ENCODE measurements around the gene ATOH8.
"Not testable (repeated sequence)": the region's sequence is repeated elsewhere in the genome, so short reads cannot be mapped to it uniquely, and the experiment has no call there.

Gene ATOH8, protein sequence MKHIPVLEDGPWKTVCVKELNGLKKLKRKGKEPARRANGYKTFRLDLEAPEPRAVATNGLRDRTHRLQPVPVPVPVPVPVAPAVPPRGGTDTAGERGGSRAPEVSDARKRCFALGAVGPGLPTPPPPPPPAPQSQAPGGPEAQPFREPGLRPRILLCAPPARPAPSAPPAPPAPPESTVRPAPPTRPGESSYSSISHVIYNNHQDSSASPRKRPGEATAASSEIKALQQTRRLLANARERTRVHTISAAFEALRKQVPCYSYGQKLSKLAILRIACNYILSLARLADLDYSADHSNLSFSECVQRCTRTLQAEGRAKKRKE

DNA sequence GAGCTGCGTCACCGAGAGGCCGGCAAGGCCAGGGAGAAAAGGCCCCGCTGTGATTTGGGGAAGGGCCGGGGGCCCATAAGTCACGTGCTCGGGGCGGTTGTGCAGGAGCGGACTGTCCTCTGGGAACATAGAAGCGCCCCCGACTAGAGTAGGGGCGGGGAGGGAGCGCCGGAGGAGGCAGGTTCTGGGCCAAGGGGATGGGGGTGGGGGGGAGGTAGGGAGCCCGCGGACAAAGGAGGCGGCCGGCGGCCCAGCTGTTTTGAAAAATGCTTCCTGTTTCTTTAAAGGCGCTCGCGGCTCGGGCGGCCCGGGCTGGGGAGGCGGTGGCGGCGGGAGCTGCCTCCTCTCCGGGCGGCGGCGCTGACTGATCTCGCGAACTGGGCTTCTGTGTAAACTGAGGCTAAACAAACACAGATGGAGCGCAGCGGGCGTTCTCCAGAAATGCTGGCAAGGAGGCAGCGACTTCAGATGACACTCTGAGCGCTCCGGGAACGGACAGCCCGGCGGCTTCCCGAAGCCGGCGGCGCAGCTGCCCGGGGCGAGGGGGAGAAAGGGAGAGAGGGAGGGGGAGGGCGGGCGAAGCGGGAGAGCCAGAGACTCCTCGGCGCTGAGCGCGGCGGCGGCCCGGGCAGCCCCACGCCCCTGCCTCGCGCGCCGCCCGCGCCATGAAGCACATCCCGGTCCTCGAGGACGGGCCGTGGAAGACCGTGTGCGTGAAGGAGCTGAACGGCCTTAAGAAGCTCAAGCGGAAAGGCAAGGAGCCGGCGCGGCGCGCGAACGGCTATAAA is at the start of gene ATOH8:
TSS of gene ATOH8 (plus strand) at position 467 of the 788 bp plus-strand sequence. CDS start at position 666, 199 bp downstream.
- DNase-seq (ENCODE audit: low read depth), result no peak

DNA sequence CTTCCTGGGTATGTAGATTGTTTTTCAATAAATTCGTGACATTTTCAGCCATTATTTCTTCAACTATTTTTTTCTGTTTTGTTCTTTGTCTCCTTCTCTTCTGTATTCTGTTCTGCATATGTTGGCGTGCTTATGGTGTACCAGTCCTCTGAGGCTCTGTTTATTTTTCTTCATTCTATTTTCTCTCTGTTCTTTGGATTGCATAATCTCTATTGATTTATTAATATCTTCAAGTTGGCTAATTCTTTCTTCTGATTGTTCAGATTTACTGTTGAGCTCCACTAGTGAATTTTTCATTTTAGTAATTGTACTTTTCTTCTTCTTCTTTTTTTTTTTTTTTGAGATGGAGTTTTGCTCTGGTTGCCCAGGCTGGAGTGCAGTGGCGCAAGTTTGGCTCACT is 49.8 kb upstream of the ATOH8 start:
- DNase-seq (ENCODE audit: low read depth), result no peak

DNA sequence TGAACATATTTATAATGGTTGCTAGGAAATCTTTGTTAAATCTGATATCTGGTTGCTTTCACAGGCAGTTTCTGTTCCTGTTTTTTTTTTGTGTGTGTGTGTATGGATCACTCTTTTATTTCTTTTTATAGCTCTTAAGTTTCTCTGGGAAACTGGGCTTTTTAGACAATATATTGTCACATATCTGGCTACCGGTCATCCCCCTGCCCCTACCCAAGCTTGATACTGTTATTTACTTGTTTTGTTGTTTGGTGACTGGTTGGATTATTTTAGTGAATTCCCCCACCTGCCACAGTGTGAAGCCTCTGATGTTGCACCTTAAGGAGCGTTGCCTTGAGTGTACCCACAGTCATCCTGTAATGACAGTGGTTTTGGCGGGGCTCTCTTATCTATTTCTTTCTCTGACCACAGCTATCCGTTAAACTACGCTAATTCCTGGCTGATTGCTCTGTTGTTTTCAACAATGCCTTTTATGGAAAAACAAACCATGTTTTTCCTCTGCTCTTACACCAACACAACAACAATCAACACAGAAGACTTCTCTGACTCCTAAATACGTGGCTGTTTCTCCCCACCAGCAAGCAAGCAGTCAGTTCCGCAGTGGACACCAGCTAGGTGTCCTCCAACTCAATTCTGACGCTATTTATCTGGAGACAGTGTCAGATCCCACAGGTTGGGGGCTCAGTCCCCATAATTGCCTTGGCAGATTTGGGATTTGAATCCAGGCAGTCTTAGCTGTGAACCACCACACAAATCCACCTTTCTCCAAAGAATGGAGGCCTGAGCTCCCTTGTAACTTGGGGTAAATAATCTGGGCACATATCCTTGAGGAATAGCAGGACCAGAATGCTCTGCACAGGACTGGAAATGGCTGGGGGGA is 48.8 kb upstream of the ATOH8 start:
- no peak for DNase-seq (ENCODE audit: low read depth)

DNA sequence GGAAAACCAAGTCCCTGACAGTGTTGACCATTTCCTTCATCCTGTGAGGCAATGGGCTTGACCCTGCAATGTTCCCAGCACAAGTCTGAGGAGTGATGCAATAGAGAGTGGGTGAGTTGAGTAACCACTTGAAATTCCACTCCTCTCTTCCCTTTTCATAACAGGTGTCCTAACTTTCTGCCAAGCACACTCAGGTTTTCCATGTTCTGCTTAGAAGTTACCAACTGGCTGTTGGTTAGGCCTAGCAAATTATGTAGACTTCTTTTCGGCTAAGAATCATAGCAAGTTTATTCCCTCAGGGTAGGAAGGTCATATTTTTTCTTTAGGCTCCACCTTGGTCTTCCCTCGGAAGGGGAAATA is 48.1 kb upstream of the ATOH8 start:
- DNase-seq (ENCODE audit: low read depth), result no peak

DNA sequence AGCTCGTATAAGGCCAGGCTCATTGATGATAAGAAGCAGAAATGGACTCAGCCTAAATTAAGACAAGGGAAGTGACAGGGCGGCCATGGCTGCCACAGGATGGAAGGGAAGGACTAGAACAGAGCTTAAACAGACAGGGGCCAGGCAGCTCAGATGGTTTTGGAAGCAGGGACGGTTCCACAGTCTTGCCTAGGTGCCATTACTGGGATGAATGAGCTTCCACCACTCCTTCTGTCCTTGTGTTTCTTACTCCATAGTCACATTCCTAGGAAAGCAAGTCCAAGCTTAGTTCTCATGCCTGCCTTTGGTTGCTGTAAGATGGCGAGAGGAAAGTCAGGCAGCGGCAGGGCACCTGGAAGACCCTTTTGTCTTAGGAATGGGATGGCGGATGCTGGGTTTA is 47.7 kb upstream of the ATOH8 start:
- no peak for DNase-seq (ENCODE audit: low read depth)

- no peak for DNase-seq (ENCODE audit: low read depth)
Measured at GRCh38 chr2:85706599-85707296, 47.0 kb upstream of the ATOH8 start.

GRCh38 chr2:85707304-85707703 is 46.5 kb upstream of the ATOH8 start:
- peak; percentile 59 for DNase-seq (ENCODE audit: low read depth)

- no peak for DNase-seq (ENCODE audit: low read depth)
Measured at GRCh38 chr2:85708641-85709040, 45.1 kb upstream of the ATOH8 start.

DNA sequence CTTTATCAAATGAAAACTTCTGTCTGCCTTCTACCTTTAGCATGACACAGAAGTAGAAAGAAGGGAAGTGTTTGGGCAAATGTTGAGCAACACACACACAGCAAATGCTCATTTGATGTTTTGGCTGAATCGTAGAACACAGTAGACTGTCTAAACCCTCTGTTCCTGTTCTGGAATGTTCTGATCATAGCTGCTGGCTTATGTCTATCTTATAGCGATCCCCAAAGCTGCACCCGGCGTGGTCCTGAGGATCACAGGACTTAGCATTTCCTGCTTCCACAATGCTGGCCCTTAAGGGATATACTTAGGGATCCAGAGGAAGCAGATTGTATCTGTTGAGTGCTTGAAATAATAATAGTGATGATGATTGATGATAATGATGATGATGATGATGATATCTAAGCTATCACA is 44.4 kb upstream of the ATOH8 start:
- DNase-seq (ENCODE audit: low read depth), result no peak

GRCh38 chr2:85710687-85711577 is 42.9 kb upstream of the ATOH8 start:
- DNase-seq (ENCODE audit: low read depth), result no peak

GRCh38 chr2:85711578-85712060 is 42.2 kb upstream of the ATOH8 start:
- no peak for DNase-seq (ENCODE audit: low read depth)

- DNase-seq (ENCODE audit: low read depth), result no peak
Measured at GRCh38 chr2:85712336-85712735, 41.5 kb upstream of the ATOH8 start.

DNA sequence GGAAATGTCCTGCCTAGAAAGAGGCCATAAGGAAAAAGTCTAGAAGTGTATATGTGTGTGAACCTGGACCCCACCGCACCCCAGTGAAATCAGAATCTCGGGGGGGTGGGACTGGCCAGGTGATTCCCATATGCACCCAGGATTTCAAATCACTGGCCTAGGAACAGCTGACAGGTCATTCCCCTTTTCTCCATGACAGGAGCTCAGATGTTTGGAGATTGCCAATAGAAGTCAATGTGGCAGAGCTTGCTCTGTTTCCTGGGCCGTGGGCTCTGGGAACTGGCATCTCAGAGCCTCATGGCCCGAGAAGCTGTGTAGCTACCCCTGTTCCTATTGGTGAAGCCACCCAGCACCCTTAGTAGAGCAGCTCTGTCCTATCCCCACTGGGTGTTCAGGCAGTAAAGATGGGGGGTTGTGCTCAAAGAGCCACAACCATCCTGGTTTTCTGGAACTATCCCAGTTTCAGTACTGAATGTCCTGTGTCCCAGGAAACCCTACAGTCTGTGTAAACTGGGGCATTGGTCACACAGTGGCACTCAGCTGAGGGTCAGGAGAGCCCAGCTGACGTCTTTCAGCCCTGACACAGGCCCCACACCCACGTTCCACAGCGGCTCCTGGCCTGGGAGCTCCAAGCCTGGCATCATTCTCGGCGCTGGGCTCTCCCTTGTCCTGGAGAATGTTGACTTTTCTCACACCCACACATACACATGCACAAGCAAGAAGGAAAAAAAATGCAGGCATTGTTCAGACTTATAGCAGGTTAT is 40.8 kb upstream of the ATOH8 start:
- no peak for DNase-seq (ENCODE audit: low read depth)

DNA sequence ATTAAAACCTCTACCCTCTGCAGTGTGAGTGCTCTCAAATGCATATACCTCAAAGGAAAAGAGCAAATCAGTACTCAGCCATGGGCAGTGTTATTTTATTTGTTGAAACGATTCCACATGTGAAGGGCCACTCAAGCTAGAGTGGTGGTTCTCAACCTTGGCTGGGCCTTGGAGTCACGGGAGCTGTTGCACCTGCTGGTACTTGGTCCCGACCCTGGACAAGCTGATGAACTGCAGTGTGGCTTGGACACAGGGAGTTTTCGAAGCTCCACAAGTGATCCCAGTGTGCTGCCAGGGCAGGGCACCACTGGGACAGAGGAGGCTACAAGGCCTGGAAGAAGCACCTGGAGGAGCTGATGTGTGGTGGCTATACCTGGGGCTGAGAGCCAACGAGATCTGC is 40.0 kb upstream of the ATOH8 start:
- no peak for DNase-seq (ENCODE audit: low read depth)

GRCh38 chr2:85714421-85714820 is 39.4 kb upstream of the ATOH8 start:
- not testable (repeated sequence) for DNase-seq (ENCODE audit: low read depth)

GRCh38 chr2:85714841-85715240 is 39.0 kb upstream of the ATOH8 start:
- no peak for DNase-seq (ENCODE audit: low read depth)

DNA sequence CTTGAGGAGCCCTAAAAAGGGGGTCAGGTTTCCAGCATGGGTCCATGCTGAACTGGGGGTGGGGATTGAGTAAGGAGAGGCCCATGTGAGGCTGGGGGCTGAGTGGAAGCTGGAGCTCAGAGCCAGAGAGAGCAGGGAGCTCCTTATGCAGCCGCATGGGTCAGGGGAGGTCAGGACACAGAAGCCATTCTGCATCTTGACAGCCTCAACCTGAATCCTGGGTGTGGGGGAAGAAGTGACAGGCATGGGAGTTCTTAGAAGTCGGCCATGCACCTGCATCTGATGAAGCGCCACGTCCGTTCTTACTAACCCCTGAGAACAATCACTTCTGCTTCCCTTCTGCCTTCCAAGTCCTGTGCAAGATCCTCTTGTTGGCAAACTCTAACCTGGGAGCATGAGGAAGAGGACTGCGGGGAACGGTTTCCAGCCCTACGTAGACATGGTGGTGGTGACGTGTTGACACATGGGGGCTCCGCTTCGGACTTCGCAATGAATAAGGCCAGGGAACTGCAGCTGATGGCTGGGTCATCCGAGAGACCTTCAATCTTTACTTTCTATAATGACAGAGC is 37.4 kb upstream of the ATOH8 start:
- DNase-seq (ENCODE audit: low read depth), result no peak

DNA sequence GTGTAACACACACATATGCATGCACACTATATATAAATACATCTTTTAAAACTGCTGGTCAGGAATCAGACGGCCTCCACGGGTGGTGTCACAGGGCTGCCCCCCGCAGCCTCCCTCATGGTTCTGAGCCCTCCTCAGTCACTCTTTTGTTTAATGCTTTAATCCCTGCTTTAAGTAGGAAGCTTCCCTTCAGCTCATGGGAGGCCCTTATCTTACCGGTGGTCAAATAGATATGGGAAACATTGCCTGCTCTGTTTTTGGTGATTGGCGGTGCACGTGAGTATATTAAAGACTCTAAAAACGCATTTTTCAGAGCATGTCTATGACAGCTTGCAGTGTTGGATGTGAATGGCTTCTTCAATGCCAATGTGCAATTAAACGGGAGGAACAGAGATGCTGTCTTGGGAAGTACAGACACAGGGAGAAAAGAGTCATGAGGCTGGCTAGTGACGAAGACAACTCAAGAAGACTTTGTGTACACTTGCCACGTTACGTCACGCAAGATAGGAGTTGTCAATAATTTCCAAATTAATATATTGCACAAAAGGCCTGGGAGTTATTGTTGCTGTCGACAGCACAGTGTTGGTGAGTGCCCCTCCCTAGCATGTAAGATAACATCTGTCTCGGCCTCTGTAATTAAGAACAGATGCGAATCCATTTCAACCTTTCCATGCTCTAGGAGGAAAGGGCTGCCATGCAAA is 36.3 kb upstream of the ATOH8 start:
- DNase-seq (ENCODE audit: low read depth), result no peak

DNA sequence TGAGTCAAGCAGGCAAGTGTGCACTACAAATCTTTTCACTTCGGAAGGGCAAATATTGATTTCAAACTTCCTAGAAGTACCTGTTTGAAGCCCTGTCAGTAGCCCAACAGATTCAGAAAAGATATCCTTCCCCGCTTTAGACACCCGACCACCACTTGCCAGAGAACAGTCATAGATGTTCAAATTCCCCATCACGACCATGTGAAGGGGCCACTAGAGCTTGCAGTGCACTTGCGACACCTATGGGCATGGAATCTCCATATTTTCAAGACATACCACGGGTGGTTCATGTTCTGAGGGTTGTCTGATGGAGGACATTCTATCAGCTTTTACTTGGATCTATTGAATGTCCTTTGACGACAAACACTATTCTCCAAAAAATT is 35.8 kb upstream of the ATOH8 start:
- DNase-seq (ENCODE audit: low read depth), result no peak
